Peyer's patch (tissue), 4 donors: ENCODE measurements around the gene TM9SF1.

Source experiments
- POLR2A ChIP-seq, 2 donors: fragments of 450-650 bp; IDR thresholded peaks; one replicate each; pipeline ENCODE4 v1.5.1; 2017; ENCODE audit warnings: antibody characterized with exemption in 2 of 2, mild to moderate bottlenecking in 2 of 2, moderate library complexity in 2 of 2
- TF ChIP-seq, protein P1 (sequence below), 6 experiments: fragments of 450-650 bp in 4 of 6; fragments of 200-600 bp in 2 of 6; sonication (generic) in 1 of 6; IDR thresholded peaks; one replicate each; pipeline ENCODE4 v1.5.1; 2017 to 2019; ENCODE audit warnings: antibody characterized with exemption in 6 of 6, mild to moderate bottlenecking in 3 of 6, moderate library complexity in 1 of 6

DNA sequence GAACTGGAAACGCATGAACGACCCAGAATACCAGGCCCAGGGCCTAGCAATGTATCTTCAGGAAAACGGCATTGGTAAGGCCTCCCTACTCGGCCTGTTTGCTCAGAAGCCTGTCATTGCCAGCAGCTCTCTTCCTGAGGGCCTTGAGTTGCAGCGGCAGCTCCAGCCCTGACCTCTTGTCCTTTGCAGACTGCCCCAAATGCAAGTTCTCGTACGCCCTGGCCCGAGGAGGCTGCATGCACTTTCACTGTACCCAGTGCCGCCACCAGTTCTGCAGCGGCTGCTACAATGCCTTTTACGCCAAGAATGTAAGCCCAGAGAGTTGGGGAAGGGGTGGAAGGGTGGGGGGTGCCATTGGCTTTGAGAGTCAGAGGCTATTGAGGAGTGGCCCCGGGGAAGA lies 37.9 kb downstream of the TM9SF1 start:
- TF ChIP-seq, protein P1, sequence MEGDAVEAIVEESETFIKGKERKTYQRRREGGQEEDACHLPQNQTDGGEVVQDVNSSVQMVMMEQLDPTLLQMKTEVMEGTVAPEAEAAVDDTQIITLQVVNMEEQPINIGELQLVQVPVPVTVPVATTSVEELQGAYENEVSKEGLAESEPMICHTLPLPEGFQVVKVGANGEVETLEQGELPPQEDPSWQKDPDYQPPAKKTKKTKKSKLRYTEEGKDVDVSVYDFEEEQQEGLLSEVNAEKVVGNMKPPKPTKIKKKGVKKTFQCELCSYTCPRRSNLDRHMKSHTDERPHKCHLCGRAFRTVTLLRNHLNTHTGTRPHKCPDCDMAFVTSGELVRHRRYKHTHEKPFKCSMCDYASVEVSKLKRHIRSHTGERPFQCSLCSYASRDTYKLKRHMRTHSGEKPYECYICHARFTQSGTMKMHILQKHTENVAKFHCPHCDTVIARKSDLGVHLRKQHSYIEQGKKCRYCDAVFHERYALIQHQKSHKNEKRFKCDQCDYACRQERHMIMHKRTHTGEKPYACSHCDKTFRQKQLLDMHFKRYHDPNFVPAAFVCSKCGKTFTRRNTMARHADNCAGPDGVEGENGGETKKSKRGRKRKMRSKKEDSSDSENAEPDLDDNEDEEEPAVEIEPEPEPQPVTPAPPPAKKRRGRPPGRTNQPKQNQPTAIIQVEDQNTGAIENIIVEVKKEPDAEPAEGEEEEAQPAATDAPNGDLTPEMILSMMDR (IDR thresholded peaks at IDR 0.05): no peak
- TF ChIP-seq POLR2A (IDR thresholded peaks at IDR 0.05): no peak
